Stimulated activated CD4-positive, alpha-beta T cell treated with anti-CD3 and anti-CD28 coated beads, Interleukin-1b, Interleukin-23, amount 100 ng/mL, for 24 hours (primary cell): ENCODE measurements around the gene M1AP.
"Not testable (repeated sequence)": the region's sequence is repeated elsewhere in the genome, so short reads cannot be mapped to it uniquely, and the experiment has no call there.

Experiments used
- DNase-seq, 4 experiments: peaks; one replicate each; pipeline ENCODE4 v3.0.0-alpha.2; 2020; ENCODE audit warnings: low read depth in 4 of 4, low spot score in 1 of 4

The M1AP gene

DNA sequence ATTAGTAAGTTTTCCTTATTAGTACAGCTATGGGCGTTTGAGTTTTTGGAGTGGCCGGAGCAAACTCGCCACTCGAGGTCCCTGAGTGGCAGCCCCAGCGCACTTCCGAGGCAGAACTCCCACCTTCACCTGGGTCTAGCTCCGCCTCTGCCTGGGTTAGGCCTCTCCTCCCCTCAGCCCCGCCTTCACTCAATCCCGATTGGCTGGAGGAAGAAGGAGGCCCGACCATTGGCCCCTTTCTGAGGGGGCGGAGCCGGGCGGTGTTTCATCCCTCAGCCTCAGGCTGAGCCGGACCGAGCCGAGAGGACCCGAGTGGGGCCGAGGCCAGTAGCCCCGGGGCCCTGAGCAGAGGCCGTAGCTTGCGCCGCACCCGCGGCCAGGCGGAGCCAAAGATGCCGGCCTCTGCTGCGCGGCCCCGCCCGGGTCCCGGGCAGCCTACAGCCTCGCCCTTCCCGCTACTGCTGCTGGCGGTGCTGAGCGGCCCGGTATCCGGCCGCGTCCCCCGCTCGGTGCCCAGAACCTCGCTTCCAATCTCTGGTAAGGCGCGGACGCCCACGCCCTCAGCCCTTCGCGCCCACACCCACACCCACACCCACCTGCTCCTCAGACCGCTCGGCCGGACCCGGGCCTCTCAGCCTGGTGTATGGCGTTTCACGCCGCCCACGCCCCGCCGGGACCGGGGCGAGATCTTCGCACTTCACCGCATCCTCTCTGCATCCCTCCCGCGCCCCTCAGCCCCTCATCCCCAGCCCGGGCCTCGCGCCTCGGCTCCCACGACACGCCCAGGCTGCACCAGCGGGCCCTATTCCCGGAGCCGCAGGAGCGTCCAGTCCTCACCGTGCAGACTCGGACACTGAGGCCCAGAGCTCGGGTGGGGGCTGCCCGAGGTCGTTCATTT, 6.1 kb upstream of the M1AP start, which contains the start of gene SEMA4F:
SEMA4F (plus strand) TSS at position 263 of the 898 bp plus-strand sequence; CDS start at position 393, 130 bp downstream.
- DNase-seq: peak; percentile 69 to 95 (median 88)

DNA sequence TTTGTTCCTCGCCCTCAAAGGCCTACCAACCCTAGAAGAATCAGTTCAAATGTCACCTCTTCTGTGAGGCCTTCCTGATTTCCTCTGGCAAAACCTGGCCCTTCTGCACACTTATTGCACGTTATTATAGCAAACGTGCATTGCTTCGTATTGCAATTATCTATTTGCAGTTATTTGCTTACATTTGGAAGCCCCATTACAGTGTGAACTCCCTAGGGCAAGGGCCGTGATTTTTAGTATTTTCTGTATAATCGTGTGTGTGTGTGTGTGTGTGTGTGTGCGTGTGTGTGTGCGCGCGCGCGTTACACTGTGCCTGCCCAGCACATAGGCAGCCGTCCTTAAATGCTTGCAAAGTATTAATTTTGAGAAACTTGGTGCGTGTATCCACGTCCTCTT, 5.5 kb upstream of the M1AP start:
- no peak for DNase-seq

DNA sequence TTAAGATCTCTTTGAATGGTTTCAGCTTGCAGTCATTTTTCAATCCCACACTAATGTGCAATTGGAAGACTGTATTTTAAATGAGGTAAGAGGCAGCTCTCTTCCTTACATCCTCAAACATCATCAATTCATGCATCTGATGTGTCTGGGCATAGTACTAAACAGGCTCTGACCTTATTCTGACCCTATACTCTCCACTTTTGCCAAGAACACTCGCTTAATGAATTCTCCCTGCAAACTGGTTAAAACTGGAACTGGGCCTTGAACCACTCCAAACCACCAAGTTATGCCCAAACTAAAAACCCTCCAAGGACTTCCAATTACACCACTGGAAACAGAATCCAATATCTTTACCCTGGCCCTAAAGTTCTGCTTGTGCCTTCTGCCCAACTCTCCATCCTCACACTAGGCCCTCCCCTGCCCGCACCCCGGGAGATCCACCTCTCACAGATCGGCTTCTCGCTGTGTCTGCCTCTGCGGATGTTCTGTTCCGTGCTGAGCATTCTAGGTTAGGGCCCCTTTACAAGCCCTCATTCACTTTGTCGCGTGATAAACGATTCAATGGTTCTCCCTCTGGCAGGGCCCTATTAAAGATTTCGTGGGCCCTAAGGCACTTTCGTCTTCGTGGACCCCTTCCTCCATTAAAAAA, 1.2 kb downstream of the M1AP start:
- no peak for DNase-seq

DNA sequence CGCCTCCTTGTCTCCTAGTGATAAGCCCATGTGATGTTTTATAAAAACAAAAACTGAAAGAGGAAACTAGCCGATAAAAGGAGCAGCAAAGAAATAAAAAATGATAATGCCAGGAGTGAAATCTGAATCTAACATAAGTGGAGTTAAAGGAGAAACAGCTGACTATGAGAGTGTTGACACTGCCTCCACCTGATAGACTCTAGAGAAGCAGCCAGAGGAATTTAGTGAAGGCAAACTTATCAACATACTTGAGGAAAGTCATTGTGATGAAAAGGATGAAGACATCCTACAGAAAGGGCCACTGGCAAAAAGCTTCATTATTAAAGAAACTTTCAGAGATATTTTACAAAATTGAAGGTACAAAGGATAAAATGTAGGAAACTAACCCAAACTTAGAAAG, 1.9 kb downstream of the M1AP start:
- DNase-seq: no peak

DNA sequence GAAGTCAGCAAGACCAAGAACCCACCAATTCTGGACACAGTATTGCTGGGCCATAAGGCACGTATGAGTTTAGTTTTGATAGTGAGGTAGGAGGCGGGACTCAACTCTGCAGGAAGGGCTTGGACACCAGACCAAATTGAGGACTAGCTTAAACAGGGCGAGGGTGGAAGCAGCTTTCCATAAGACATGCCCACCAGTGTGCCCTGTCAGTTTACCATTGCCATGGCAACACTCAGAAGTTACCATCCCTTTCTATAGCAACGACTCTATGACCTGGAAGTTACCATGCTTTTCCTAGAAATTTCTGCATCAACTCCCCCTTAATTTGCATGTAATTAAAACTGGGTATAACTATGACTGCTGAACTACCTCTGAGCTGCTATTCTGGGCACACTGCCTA, 2.8 kb downstream of the M1AP start:
- DNase-seq: no peak

DNA sequence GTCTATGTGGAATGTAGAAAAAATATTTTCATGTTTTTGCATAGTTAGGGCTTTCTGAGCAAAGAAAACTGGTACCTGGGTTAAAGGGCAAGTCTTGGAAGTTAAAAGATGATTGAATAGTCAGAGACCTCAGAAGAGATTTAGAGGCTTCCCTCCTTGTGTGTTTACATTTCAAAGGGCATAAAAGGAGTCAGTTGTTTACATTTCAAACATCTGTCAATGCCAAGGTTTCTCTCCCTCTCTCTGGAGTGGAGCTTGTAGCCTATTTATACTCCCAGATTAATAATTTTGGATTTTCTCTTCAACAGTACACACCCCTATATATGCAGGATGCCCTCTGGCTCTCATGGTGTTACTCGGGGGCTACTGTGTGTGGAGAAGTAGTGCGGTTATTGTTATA, 8.6 kb downstream of the M1AP start:
- no peak for DNase-seq

DNA sequence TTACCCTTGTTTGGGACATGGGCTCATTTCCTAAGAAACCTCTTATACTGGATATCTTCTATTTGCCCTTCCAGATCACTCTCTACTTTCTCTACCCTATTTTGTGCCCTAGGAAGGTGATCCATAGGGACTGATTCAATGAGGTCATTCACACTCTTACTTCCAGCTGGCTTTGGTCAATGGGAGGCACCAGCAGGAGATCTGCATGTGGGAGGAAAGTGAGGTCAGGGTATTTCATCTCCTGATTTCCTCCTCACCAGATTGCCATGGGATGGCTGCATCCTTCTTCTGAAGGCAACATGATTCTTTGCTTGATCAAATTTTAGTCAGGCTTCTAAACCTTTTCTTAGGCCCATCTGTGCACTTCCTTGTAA, 15.2 kb downstream of the M1AP start:
- DNase-seq: no peak

DNA sequence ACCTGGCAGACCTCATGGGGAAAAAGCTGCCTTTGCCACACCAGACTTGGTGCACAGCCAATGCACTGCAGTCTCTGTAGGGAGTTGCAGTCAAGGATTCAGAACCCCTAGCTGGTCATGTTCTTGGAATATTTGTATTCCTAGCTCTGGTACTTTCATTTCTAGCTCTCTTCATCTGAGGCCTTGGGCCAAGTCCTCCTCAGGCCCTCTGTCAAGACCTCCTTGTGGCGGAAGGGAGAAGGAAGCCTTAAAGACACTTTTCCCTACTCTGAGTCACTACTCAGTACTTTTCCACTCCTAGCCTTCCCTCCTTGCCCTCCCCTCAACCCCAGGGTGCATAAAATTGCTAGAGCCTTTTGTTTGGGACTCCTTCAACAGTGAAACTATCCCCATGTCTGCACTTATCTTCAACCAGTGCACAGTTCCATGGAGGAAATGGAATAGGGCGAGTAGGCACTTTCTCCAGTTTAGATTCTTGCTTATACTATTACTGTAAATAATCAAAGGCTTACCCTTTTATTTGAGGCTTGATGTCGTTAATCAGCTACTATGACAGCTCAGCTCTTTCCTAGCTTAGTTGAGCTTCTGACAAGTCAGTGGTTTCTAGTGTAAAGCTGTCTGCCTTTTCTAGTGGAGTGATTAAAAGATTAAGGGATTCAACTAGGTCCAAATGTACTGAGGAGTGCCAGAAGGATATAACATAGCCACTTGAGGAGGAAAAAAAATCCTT, 15.8 kb downstream of the M1AP start:
- DNase-seq: no peak

DNA sequence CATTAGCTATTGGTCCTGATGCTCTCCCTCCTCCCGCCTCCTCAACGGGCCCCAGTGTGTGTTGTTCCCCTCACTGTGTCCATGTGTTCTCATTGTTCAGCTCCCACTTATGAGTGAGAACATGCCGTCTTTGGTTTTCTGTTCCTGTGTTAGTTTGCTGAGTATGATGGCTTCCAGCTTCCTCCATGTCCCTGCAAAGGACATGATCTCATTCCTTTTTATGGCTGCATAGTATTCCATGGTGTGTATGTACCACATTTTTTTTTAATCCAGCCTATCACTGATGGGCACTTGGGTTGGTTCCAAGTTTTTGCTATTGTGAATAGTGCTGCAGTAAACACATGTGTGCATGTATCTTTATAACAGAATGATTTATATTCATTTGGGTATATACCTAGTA, 17.7 kb downstream of the M1AP start:
- not testable (repeated sequence) for DNase-seq

DNA sequence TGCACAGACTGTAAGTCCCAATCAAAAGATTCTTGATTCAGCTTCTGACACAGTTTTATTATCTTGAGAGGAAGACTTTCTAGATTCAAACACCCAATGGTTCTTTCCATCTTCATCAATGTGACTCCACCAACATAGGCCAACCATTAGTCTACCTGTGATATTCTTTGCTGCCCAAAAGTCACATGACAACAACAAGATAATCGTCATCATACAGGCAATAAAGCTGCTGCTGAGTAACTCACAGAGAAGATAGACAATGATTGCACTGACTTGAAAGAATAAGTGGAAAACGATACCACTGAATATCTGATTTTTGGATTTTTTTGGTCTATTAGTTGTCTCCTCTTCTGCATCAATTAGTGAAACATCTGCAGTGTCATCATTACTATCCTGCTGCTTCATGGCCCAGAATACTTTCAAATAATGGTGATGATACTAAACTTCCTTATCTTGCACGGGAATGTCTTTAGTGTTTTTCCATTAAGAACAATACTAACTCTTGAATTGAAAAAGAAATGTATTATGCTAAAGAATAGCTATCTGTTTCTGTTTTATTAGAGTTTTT, 19.5 kb downstream of the M1AP start:
- DNase-seq: no peak

DNA sequence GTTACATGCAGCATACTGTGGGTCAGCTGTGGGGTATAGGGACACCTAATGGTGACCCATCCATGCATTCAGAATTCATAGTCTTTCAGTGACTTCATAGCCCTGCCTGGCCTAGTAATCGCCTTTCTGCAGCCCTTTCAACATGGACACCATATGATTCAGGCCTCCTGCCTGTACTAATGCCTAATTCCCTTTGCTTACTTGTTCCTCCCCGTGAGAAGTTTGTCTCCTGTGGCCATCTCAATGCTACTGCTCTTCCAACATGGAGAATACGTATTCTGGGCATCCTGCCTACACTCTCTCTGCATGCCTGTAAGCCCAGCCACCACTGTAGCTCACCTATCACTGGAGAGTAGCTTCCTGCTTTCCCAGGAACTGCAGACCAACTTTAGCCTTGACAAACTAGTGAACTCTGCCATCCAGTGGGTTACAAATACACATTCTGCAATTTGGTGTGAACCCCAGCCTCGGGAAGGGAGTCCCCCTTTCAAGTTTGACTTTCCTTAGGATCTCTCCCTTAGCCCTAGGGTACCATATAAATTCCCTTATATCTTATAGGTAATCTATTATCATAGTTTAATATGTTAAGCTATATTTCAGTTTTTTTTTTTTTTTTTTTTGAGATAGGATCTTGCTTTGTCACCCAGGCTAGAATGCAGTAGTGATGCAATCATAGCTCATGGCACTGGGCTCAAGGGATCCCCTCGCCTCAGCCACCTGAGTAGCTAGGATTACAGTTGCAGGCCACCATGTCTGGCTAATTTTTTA, 22.3 kb downstream of the M1AP start:
- DNase-seq: no peak

DNA sequence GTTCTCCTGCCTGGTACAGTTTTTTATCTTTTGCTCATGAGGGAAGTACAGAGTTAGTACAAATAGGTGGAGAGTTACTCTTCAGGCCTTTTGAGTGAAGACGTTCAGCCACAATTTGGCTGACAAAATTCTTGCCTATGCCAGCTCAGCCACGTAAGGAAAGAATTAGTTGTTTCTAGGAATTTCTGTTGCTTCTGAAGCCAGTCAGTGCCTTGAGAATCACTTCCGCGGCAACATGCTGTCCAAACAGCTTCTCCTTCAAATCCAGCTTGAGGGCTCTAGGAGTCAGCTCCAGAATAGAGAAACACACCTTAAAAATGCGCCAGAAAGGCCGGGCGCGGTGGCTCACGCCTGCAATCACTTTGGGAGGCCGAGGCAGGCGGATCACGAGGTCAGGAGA, 27.5 kb downstream of the M1AP start:
- no peak for DNase-seq

DNA sequence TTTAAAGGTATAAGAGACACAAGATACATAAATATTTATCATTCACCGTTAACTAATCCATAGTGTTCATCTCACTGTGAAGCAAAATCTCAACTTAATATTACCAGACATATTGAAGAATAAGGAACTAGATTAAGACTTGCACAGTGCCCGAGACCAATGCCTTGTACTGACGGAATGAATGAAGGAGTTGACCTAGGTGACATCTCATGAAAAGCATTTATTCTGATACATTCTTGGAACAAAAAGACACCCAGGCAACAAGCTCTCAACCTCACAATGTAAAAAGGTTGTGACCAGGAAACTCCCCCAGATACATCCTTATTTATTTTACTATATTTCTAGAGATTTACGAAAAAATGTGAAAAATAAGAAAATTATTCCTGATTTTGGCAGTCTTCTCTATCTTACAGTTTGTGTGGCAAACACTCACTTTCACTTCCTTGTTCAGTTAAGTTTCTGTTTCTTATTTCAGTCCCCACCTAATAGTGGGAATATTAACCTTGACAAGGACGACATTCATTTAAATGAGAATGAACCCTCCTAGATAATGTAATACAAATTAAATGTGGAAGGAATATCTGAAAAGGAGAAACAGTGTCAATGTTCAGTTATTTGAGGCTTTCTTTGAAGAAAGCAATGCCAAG, 28.4 kb downstream of the M1AP start:
- DNase-seq: no peak

DNA sequence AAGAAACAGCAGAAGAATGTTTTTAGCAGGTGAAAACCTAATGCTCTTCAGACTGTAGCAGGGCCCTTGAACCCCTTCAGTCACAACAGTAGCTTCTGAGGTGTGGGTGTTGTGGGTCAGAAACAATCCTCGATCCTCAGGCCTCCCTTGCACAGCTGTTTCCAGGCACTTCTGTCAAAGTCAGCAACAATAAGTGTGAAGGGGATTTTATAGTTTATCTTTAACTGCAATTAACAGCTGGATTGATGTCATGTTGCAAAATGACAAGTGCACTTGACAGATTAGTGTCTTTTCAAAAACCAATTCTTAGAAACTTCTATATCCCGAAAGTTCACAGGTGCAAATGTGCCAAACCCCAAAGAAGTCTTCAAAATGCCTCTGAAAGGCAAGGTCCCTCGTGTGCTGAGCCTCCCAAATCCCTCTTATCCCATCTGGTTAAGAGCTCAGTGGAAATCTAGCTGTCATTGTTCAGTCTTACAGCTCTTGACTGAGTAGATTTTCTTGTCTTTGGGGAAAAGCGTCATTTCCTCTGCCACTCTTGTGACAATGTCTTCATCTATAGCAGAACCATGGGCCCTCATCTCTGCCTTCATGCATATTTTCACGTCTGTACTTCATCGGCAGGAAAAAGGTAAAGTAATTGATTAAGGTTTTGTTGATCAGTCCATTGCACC, 29.6 kb downstream of the M1AP start:
- no peak for DNase-seq

DNA sequence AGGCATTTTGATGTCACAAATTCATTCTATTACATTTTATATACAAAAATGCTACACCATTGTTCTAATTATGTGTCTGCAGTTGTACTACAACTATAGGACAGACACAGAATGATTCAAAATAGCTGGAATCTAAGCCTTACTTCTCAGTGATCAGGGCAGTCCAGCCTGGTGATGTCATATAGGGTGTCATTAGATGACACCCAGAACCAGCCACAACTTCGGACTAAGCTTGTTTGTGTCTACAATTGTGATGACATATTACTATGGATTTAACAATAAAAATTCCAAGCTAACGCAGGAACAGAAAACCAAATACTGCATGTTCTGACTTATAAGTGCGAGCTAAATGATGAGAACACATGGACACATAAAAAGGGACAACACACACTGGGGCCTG, 31.0 kb downstream of the M1AP start:
- DNase-seq: no peak

DNA sequence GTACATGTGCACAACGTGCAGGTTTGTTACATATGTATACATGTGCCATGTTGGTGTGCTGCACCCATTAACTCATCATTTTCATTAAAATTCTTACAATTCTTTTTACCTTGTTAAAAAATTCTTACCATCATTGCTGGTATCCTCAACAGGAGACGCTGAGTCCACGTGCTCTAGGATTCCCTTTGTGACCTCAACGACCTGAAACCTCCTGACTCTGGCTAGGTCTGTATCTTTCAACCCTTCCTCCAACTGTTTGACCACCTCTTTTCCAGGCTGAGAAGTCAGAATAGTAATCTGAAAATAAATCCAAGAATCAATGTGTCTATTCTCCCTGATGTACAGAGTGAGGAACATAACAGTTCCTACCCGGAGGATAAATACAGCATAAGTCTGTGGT, 41.2 kb downstream of the M1AP start:
- no peak for DNase-seq

DNA sequence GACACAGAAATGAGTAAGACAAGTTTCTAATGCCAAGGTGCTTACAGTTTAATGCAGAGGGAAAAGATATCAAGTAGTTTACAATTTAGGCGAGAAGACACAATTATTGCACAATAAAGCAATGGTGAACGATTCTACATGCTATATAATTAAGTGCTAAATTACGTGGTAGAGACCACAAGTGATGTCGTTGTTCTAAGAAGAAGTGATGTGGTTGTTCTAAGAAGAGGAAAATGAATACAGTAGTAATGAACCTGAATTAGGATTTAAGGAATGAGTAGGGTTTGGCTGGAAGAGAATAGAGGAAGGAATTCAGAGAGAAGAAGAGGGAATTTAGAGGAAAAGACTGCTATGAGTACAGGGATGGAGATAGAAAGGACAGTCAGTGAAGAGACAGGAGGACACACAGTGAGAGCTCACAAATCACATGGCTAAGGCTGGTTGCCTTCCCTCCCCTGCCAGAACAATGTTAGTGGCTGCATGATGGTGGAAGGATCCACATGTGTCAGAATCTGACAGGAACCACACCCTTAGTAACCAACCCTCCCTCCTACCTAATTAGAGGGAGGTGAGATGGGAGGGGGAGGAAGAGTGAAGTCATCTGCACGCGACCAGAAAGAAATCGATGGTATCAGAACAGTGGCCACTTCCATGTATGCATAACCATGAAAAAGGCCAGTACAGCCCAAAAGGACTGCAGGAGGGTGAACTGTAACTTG, 44.7 kb downstream of the M1AP start:
- DNase-seq: no peak

DNA sequence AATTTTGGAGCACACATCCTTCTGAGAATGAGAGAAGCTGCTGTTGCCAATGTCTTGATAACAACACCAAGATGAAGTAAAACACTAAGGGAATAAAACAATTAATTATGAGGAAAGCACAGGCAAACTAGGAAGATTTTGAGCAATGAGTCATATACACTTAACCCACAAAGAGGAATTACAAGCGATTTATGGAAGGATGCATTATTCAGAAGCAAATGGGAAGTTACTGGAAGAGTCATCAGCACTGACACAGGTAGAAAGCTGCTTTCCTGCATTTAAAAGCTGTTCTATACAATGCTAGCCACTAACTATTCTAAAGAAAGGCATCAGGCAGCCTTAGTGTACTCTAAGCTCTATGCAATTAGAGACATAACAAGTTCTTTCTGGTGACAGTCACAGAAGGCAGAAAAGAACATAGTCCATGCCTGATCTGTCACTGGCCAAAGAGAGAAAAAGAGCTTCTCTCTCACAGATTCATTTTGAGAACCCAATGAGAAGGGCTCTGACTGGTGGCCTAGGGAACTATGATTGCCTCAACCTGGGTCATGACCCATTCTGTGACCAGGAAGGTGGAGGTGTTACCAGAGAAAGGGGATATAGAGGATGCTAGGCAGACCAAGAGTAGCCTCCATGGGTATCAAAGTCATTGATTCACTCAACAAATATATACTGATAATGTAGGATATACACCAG, 45.4 kb downstream of the M1AP start:
- no peak for DNase-seq

DNA sequence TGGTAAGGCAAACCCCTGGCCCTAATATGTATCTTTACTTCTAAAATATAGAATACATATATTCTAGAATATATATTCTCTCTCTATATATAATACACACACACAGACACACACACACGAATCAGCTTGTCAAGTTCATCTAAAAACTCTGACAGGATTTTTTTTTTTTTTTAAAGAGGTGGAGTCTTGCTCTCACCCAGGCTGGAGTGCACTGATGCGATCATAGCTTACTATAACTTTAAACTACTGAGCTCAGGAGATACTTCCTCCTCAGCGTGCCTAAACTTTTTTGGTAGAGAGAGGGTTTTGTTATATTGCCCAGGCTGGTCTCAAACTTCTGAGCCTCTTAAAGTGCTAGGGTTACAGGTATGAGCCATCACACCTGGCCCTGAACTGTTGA, 48.5 kb downstream of the M1AP start:
- no peak for DNase-seq
